GM23338 (cell line): ENCODE results near the gene EEF2K.

Experiments used
- CREB1 ChIP-seq: fragments of 250-450 bp; sonication (Bioruptor Pico); IDR thresholded peaks from 2 replicates; pipeline ENCODE4 v1.5.0; 2020; ENCODE audit warnings: low read depth, mild to moderate bottlenecking, moderate library complexity
- CTCF ChIP-seq, 2 experiments: fragments of 200-600 bp in 1 of 2; sonication (generic) in 1 of 2; conservative IDR thresholded peaks; 2 replicates each; pipeline versions ENCODE4 v1.5.1 to v1.6.1; 2016 to 2017; ENCODE audit warnings: antibody characterized with exemption in 2 of 2, low read depth in 2 of 2, mild to moderate bottlenecking in 2 of 2, moderate library complexity in 1 of 2
- ETS1 ChIP-seq: IDR thresholded peaks from 2 replicates; pipeline ENCODE4 v1.6.1; 2016; ENCODE audit warnings: antibody characterized with exemption
- EZH2 ChIP-seq: fragments of 200-600 bp; sonication (generic); IDR thresholded peaks from one replicate; pipeline ENCODE4 v1.8.0; 2017; ENCODE audit warnings: antibody characterized with exemption, mild to moderate bottlenecking, low read depth; ENCODE audit not compliant: unreplicated experiment
- EZH2phosphoT487 ChIP-seq: fragments of 200-600 bp; sonication (generic); IDR thresholded peaks from one replicate; pipeline ENCODE4 v1.8.1; 2018; ENCODE audit warnings: antibody characterized with exemption; ENCODE audit not compliant: unreplicated experiment
- JUNB ChIP-seq: IDR thresholded peaks from one replicate; pipeline ENCODE4 v1.6.1; 2016; ENCODE audit warnings: antibody characterized with exemption; ENCODE audit not compliant: unreplicated experiment
- POLR2AphosphoS5 ChIP-seq: IDR thresholded peaks from 2 replicates; pipeline ENCODE4 v1.6.1; 2016; ENCODE audit warnings: antibody characterized with exemption, low read depth
- REST ChIP-seq: IDR thresholded peaks from one replicate; pipeline ENCODE4 v1.6.1; 2018; ENCODE audit warnings: antibody characterized with exemption; ENCODE audit not compliant: unreplicated experiment
- STAT1 ChIP-seq: IDR thresholded peaks from one replicate; pipeline ENCODE4 v1.6.1; 2016; ENCODE audit warnings: antibody characterized with exemption; ENCODE audit not compliant: unreplicated experiment
- ZNF114 ChIP-seq: fragments of 250-450 bp; sonication (Bioruptor Pico); IDR thresholded peaks from 2 replicates; pipeline ENCODE4 v1.5.0; 2020; ENCODE audit warnings: mild to moderate bottlenecking, moderate library complexity
- ZNF331 ChIP-seq: fragments of 250-450 bp; sonication (Bioruptor Pico); IDR thresholded peaks from 2 replicates; pipeline ENCODE4 v1.5.0; 2020; ENCODE audit warnings: low read depth, mild to moderate bottlenecking, moderate library complexity

- TF ChIP-seq CTCF (conservative IDR thresholded peaks at IDR 0.05; ENCODE audit: low read depth in 2 of 2) (no peak), EZH2phosphoT487 (no peak), POLR2AphosphoS5 (no peak), JUNB (no peak), CREB1 (CRISPR knock-in tag) (no peak), EZH2 (no peak), REST (no peak), ZNF331 (CRISPR knock-in tag) (no peak), ETS1 (no peak), STAT1 (no peak), ZNF114 (CRISPR knock-in tag) (no peak)
Observed at GRCh38 chr16:22250522-22250921, 44.4 kb downstream of the EEF2K start.
